ENCODE data around the gene RPL37A.

The RPL37A gene

GRCh38 chr2:216498379-216499352, at the start of gene RPL37A:
RPL37A (plus strand) TSS chr2:216498844; CDS start chr2:216498875, 31 bp downstream.
- peak; percentile 96 for DNase-seq

- no peak for DNase-seq
Observed at GRCh38 chr2:216450346-216450745, 48.3 kb upstream of the RPL37A start.

- DNase-seq, result no peak
Observed at GRCh38 chr2:216450784-216451183, 47.9 kb upstream of the RPL37A start.

GRCh38 chr2:216453955-216454614, 44.6 kb upstream of the RPL37A start:
- no peak for DNase-seq

GRCh38 chr2:216463148-216463547, 35.5 kb upstream of the RPL37A start:
- no peak for DNase-seq

- no peak for DNase-seq
Observed at GRCh38 chr2:216464104-216464720, 34.4 kb upstream of the RPL37A start.

GRCh38 chr2:216465579-216466195, 33.0 kb upstream of the RPL37A start:
- no peak for DNase-seq

- no peak for DNase-seq
Observed at GRCh38 chr2:216467845-216468244, 30.8 kb upstream of the RPL37A start.

GRCh38 chr2:216469661-216470060, 29.0 kb upstream of the RPL37A start:
- no peak for DNase-seq

- no peak for DNase-seq
Observed at GRCh38 chr2:216473187-216473586, 25.5 kb upstream of the RPL37A start.

GRCh38 chr2:216474925-216475670, 23.5 kb upstream of the RPL37A start:
- DNase-seq, result peak; percentile 81

GRCh38 chr2:216475767-216476166, 22.9 kb upstream of the RPL37A start:
- DNase-seq, result no peak

GRCh38 chr2:216477283-216478035, 21.2 kb upstream of the RPL37A start:
- DNase-seq, result peak; percentile 93

GRCh38 chr2:216478151-216478550, 20.5 kb upstream of the RPL37A start:
- DNase-seq, result peak; percentile 73

GRCh38 chr2:216478791-216479190, 19.9 kb upstream of the RPL37A start:
- no peak for DNase-seq

GRCh38 chr2:216480221-216480620, 18.4 kb upstream of the RPL37A start:
- DNase-seq, result no peak

GRCh38 chr2:216482640-216483039, 16.0 kb upstream of the RPL37A start:
- DNase-seq, result no peak

- DNase-seq, result no peak
Observed at GRCh38 chr2:216485237-216485636, 13.4 kb upstream of the RPL37A start.

GRCh38 chr2:216485745-216486144, 12.9 kb upstream of the RPL37A start:
- DNase-seq, result peak; percentile 90

- DNase-seq, result peak; percentile 30
Observed at GRCh38 chr2:216486271-216486670, 12.4 kb upstream of the RPL37A start.

GRCh38 chr2:216486708-216487107, 11.9 kb upstream of the RPL37A start:
- DNase-seq, result peak; percentile 68

GRCh38 chr2:216490061-216490460, 8.6 kb upstream of the RPL37A start:
- DNase-seq, result peak; percentile 65
